WTC11 (cell line): ENCODE measurements around the gene ZNF8.

Experiments
- ATF3 ChIP-seq: sonication (generic); formaldehyde crosslinking; conservative IDR thresholded peaks from 2 replicates; pipeline ENCODE4 v1.8.1; 2022; ENCODE audit warnings: mild to moderate bottlenecking, missing genetic modification reagents
- CBFB ChIP-seq: sonication (generic); formaldehyde crosslinking; IDR thresholded peaks from 2 replicates; pipeline ENCODE4 v1.8.1; 2022; ENCODE audit warnings: mild to moderate bottlenecking, low read depth, missing genetic modification reagents
- CTCF ChIP-seq: fragments of 200-600 bp; IDR thresholded peaks from 2 replicates; pipeline ENCODE4 v1.8.0; 2022; ENCODE audit warnings: antibody characterized with exemption
- ETV6 ChIP-seq: sonication (generic); formaldehyde crosslinking; IDR thresholded peaks from 2 replicates; pipeline ENCODE4 v1.8.1; 2022; ENCODE audit warnings: mild to moderate bottlenecking, missing genetic modification reagents
- JUN ChIP-seq: sonication (generic); formaldehyde crosslinking; IDR thresholded peaks from 2 replicates; pipeline ENCODE4 v1.8.0; 2023; ENCODE audit warnings: mild to moderate bottlenecking, missing genetic modification reagents
- TCF7 ChIP-seq: sonication (generic); formaldehyde crosslinking; IDR thresholded peaks from 2 replicates; pipeline ENCODE4 v1.8.0; 2022; ENCODE audit warnings: mild to moderate bottlenecking, low read depth, missing genetic modification reagents, moderate library complexity
- TP53 ChIP-seq: sonication (generic); formaldehyde crosslinking; IDR thresholded peaks from 2 replicates; pipeline ENCODE4 v1.8.1; 2023; ENCODE audit warnings: mild to moderate bottlenecking, missing genetic modification reagents
- ZNF138 ChIP-seq: sonication (generic); formaldehyde crosslinking; conservative IDR thresholded peaks from 2 replicates; pipeline ENCODE4 v1.8.1; 2022; ENCODE audit warnings: mild to moderate bottlenecking, moderate library complexity, missing genetic modification reagents

- TF ChIP-seq ZNF138 (CRISPR knock-in tag): no peak
- no peak for TF ChIP-seq CTCF
- TF ChIP-seq TCF7 (CRISPR knock-in tag): no peak
- peak; percentile 95; the same call in 1 of the 2 replicates for TF ChIP-seq CBFB
- peak; percentile 39; the same call in 1 of the 2 replicates for TF ChIP-seq ETV6
- peak; percentile 47; the same call in 1 of the 2 replicates for TF ChIP-seq JUN
- TF ChIP-seq ATF3 (CRISPR knock-in tag): no peak
- peak; percentile 52; the same call in 1 of the 2 replicates for TF ChIP-seq TP53 (CRISPR knock-in tag)
These were observed 68.5 kb downstream of the ZNF8 start for GRCh38 chr19:58346961-58347929.
